ENCODE results near the gene SLC25A51.

- TF ChIP-seq CTCF (IDR thresholded peaks at IDR 0.05) = no peak
- no peak for TF ChIP-seq POLR2A (IDR thresholded peaks at IDR 0.05)
Observed at GRCh38 chr9:37923118-37923795, 19.3 kb upstream of the SLC25A51 start.
